HUES48 (cell line): Measurements from ENCODE around the gene CREB5.

ENCODE experiments used
- H3K27ac ChIP-seq: one replicate; pipeline ENCODE4 v1.7.0; 2013; ENCODE audit warnings: low read depth, low read length, inconsistent platforms
- H3K27me3 ChIP-seq: 2 replicates; pipeline ENCODE4 v1.6.1; 2013; ENCODE audit warnings: mild to moderate bottlenecking, low read length; ENCODE audit not compliant: control insufficient read depth, insufficient read depth
- H3K36me3 ChIP-seq: 2 replicates; pipeline ENCODE4 v1.6.1; 2013; ENCODE audit warnings: low read length; ENCODE audit not compliant: control insufficient read depth, insufficient read depth
- H3K4me1 ChIP-seq: 2 replicates; pipeline ENCODE4 v1.6.1; 2013; ENCODE audit warnings: mild to moderate bottlenecking, low read length; ENCODE audit not compliant: control insufficient read depth, insufficient read depth
- H3K4me3 ChIP-seq: 2 replicates; pipeline ENCODE4 v1.5.1; 2013; ENCODE audit warnings: mild to moderate bottlenecking, low read depth, low read length
- H3K9ac ChIP-seq: 2 replicates; pipeline ENCODE4 v1.6.1; 2013; ENCODE audit warnings: mild to moderate bottlenecking, low read depth, low read length, moderate library complexity
- H3K9me3 ChIP-seq: 2 replicates; pipeline ENCODE4 v1.6.1; 2013; ENCODE audit warnings: low read length; ENCODE audit not compliant: control insufficient read depth, insufficient read depth

The CREB5 gene

GRCh38 chr7:28729281-28729680 lies 317.0 kb downstream of the CREB5 start:
- peaks cover 6% of the 10 kb centered on the region; the same call in 1 of the 2 replicates for H3K4me1 ChIP-seq
- H3K36me3 ChIP-seq: no peaks in the 10 kb centered on the region
- no peak overlapping the region for H3K9ac ChIP-seq
- no peak overlapping the region for H3K27ac ChIP-seq
- no peak overlapping the region for H3K4me3 ChIP-seq
- H3K9me3 ChIP-seq: no peaks in the 10 kb centered on the region
- no peaks in the 10 kb centered on the region for H3K27me3 ChIP-seq

- H3K4me1 ChIP-seq: peaks cover 6% of the 10 kb centered on the region; the same call in 1 of the 2 replicates
- no peak overlapping the region for H3K4me3 ChIP-seq
- no peak overlapping the region for H3K9ac ChIP-seq
- no peak overlapping the region for H3K27ac ChIP-seq
- no peaks in the 10 kb centered on the region for H3K27me3 ChIP-seq
- H3K9me3 ChIP-seq: no peaks in the 10 kb centered on the region
- no peaks in the 10 kb centered on the region for H3K36me3 ChIP-seq
These were observed 317.4 kb downstream of the CREB5 start for GRCh38 chr7:28729727-28730126.

GRCh38 chr7:28731092-28731658 lies 318.9 kb downstream of the CREB5 start:
- Histone ChIP-seq H3K4me1 (peaks cover 6% of the 10 kb centered on the region; the same call in 1 of the 2 replicates), H3K27me3 (no peaks in the 10 kb centered on the region), H3K4me3 (no peak overlapping the region), H3K9me3 (no peaks in the 10 kb centered on the region), H3K27ac (no peak overlapping the region), H3K9ac (no peak overlapping the region), H3K36me3 (no peaks in the 10 kb centered on the region)

- peaks cover 6% of the 10 kb centered on the region; the same call in 1 of the 2 replicates for H3K4me1 ChIP-seq
- no peaks in the 10 kb centered on the region for H3K9me3 ChIP-seq
- no peak overlapping the region for H3K27ac ChIP-seq
- no peaks in the 10 kb centered on the region for H3K36me3 ChIP-seq
- no peaks in the 10 kb centered on the region for H3K27me3 ChIP-seq
- no peak overlapping the region for H3K9ac ChIP-seq
- no peak overlapping the region for H3K4me3 ChIP-seq
These were observed 320.0 kb downstream of the CREB5 start for GRCh38 chr7:28732071-28732869.

GRCh38 chr7:28733035-28733434 lies 320.7 kb downstream of the CREB5 start:
- Histone ChIP-seq H3K36me3 (no peaks in the 10 kb centered on the region), H3K4me3 (no peak overlapping the region), H3K9ac (no peak overlapping the region), H3K27ac (no peak overlapping the region), H3K9me3 (no peaks in the 10 kb centered on the region), H3K27me3 (no peaks in the 10 kb centered on the region), H3K4me1 (peaks cover 6% of the 10 kb centered on the region; the same call in 1 of the 2 replicates)

- H3K9me3 ChIP-seq: no peaks in the 10 kb centered on the region
- H3K36me3 ChIP-seq: no peaks in the 10 kb centered on the region
- H3K4me3 ChIP-seq: no peak overlapping the region
- H3K9ac ChIP-seq: no peak overlapping the region
- H3K4me1 ChIP-seq: peaks cover 22% of the 10 kb centered on the region
- H3K27me3 ChIP-seq: no peaks in the 10 kb centered on the region
- no peak overlapping the region for H3K27ac ChIP-seq
These were observed 326.1 kb downstream of the CREB5 start for GRCh38 chr7:28738412-28738811.

GRCh38 chr7:28739128-28739527 lies 326.8 kb downstream of the CREB5 start:
- Histone ChIP-seq H3K9me3 (no peaks in the 10 kb centered on the region), H3K4me3 (no peak overlapping the region), H3K27ac (peak overlapping the region; percentile 43), H3K4me1 (peaks cover 16% of the 10 kb centered on the region), H3K27me3 (no peaks in the 10 kb centered on the region), H3K9ac (no peak overlapping the region), H3K36me3 (no peaks in the 10 kb centered on the region)

GRCh38 chr7:28739826-28740225 lies 327.5 kb downstream of the CREB5 start:
- peak overlapping the region; percentile 28; the same call in 1 of the 2 replicates for H3K4me3 ChIP-seq
- no peaks in the 10 kb centered on the region; the same call in 1 of the 2 replicates for H3K27me3 ChIP-seq
- no peak overlapping the region for H3K9ac ChIP-seq
- no peaks in the 10 kb centered on the region for H3K36me3 ChIP-seq
- no peaks in the 10 kb centered on the region for H3K9me3 ChIP-seq
- peak overlapping the region; percentile 57 for H3K27ac ChIP-seq
- H3K4me1 ChIP-seq: peaks cover 16% of the 10 kb centered on the region

- Histone ChIP-seq H3K27ac (no peak overlapping the region), H3K9ac (no peak overlapping the region), H3K9me3 (no peaks in the 10 kb centered on the region), H3K27me3 (peaks cover 5% of the 10 kb centered on the region; the same call in 1 of the 2 replicates), H3K4me1 (peaks cover 26% of the 10 kb centered on the region), H3K4me3 (no peak overlapping the region), H3K36me3 (no peaks in the 10 kb centered on the region)
These were observed 332.6 kb downstream of the CREB5 start for GRCh38 chr7:28744951-28745350.

- H3K9ac ChIP-seq: no peak overlapping the region
- H3K27ac ChIP-seq: no peak overlapping the region
- H3K4me3 ChIP-seq: no peak overlapping the region
- H3K4me1 ChIP-seq: peaks cover 22% of the 10 kb centered on the region
- no peaks in the 10 kb centered on the region for H3K36me3 ChIP-seq
- no peaks in the 10 kb centered on the region for H3K9me3 ChIP-seq
- H3K27me3 ChIP-seq: peaks cover 5% of the 10 kb centered on the region; the same call in 1 of the 2 replicates
These were observed 333.0 kb downstream of the CREB5 start for GRCh38 chr7:28745351-28745750.

- H3K27ac ChIP-seq: no peak overlapping the region
- H3K9ac ChIP-seq: no peak overlapping the region
- H3K9me3 ChIP-seq: no peaks in the 10 kb centered on the region
- H3K4me3 ChIP-seq: no peak overlapping the region
- H3K4me1 ChIP-seq: peaks cover 24% of the 10 kb centered on the region
- peaks cover 5% of the 10 kb centered on the region; the same call in 1 of the 2 replicates for H3K27me3 ChIP-seq
- no peaks in the 10 kb centered on the region for H3K36me3 ChIP-seq
These were observed 335.1 kb downstream of the CREB5 start for GRCh38 chr7:28747404-28747803.
